Neural progenitor cell (in vitro differentiated cells): ENCODE results near the gene SYMPK. TPM values are rescaled to one million over a fixed set of nuclear protein-coding genes. Genes with fewer than 3 reads are reported as not detected.

Experiments
- DNase-seq: peaks from one replicate; pipeline ENCODE4 v3.0.0-alpha.2; 2016; ENCODE audit warnings: low spot score
- H2AFZ ChIP-seq: fragments of 200-600 bp; sonication (generic); replicated peaks from 2 replicates; pipeline ENCODE4 v1.6.1; 2016; ENCODE audit warnings: antibody characterized with exemption
- H3F3A ChIP-seq: fragments of 200-600 bp; sonication (generic); 2 replicates; pipeline ENCODE4 v1.6.1; 2016; ENCODE audit warnings: antibody characterized with exemption, low read depth
- H3K27ac ChIP-seq: fragments of 200-600 bp; sonication (generic); 2 replicates; pipeline ENCODE4 v1.5.1; 2016; ENCODE audit warnings: mild to moderate bottlenecking
- H3K27me3 ChIP-seq: fragments of 200-600 bp; sonication (generic); 2 replicates; pipeline ENCODE4 v1.6.1; 2016; ENCODE audit warnings: mild to moderate bottlenecking, moderate library complexity
- H3K36me3 ChIP-seq: fragments of 200-600 bp; sonication (generic); 2 replicates; pipeline ENCODE4 v1.5.1; 2016
- H3K4me1 ChIP-seq: fragments of 200-600 bp; sonication (generic); 2 replicates; pipeline ENCODE4 v1.6.1; 2016; ENCODE audit warnings: mixed run types
- H3K4me2 ChIP-seq: fragments of 200-600 bp; sonication (generic); 2 replicates; pipeline ENCODE4 v1.6.1; 2016
- H3K4me3 ChIP-seq: fragments of 200-600 bp; sonication (generic); 2 replicates; pipeline ENCODE4 v1.5.1; 2016
- H3K79me2 ChIP-seq: fragments of 200-600 bp; sonication (generic); 2 replicates; pipeline ENCODE4 v1.6.1; 2016; ENCODE audit warnings: low read depth
- H3K9ac ChIP-seq: fragments of 200-600 bp; sonication (generic); 2 replicates; pipeline ENCODE4 v1.6.1; 2016
- H3K9me3 ChIP-seq: fragments of 200-600 bp; sonication (generic); 2 replicates; pipeline ENCODE4 v1.5.1; 2016; ENCODE audit warnings: low read depth
- H4K20me1 ChIP-seq: fragments of 200-600 bp; sonication (generic); 2 replicates; pipeline ENCODE4 v1.6.1; 2016; ENCODE audit warnings: low read depth
- H3K27ac Mint-ChIP-seq: 3 replicates; pipeline ENCODE4 v1.8.0; 2021; ENCODE audit warnings: mixed read lengths
- H3K27me3 Mint-ChIP-seq: 2 replicates; pipeline ENCODE4 v1.8.0; 2022; ENCODE audit warnings: low read depth, mild to moderate bottlenecking, inconsistent platforms, moderate library complexity, mixed read lengths; ENCODE audit not compliant: insufficient read depth
- H3K36me3 Mint-ChIP-seq: 3 replicates; pipeline ENCODE4 v1.8.0; 2021; ENCODE audit warnings: mixed read lengths
- H3K4me1 Mint-ChIP-seq: 3 replicates; pipeline ENCODE4 v1.8.0; 2021; ENCODE audit warnings: mixed read lengths
- H3K4me3 Mint-ChIP-seq: 3 replicates; pipeline ENCODE4 v1.8.0; 2021; ENCODE audit warnings: mild to moderate bottlenecking, moderate library complexity, mixed read lengths
- H3K9me3 Mint-ChIP-seq: 3 replicates; pipeline ENCODE4 v1.8.0; 2020; ENCODE audit warnings: mixed read lengths
- CTCF ChIP-seq: fragments of 200-600 bp; sonication (generic); IDR thresholded peaks from 2 replicates; pipeline ENCODE4 v1.5.1; 2017; ENCODE audit warnings: antibody characterized with exemption, mild to moderate bottlenecking
- EZH2 ChIP-seq: fragments of 200-600 bp; sonication (generic); IDR thresholded peaks from 2 replicates; pipeline ENCODE4 v1.6.1; 2017; ENCODE audit warnings: antibody characterized with exemption, mild to moderate bottlenecking, moderate library complexity
- EZH2phosphoT487 ChIP-seq: fragments of 200-600 bp; sonication (generic); IDR thresholded peaks from 2 replicates; pipeline ENCODE4 v1.6.1; 2017; ENCODE audit warnings: antibody characterized with exemption
- total RNA-seq: library from RNA; depleted of rRNA; stranded (reverse); fragments of >200 nt; gene quantifications from 2 replicates; pipeline ENCODE4 v1.2.3, GENCODE V29; 2015; ENCODE audit warnings: low replicate concordance

SYMPK gene
- total RNA-seq, 1 donor from 2014 or later: 38.3 TPM

GRCh38 chr19:45778010-45778661 is 84.8 kb downstream of the SYMPK start:
- Histone ChIP-seq H3K9me3 (no peaks in the 10 kb centered on the region), H4K20me1 (peaks cover 61% of the 10 kb centered on the region), H2AFZ (no peak overlapping the region), H3F3A (peaks cover 26% of the 10 kb centered on the region), H3K36me3 (no peaks in the 10 kb centered on the region), H3K4me3 (no peak overlapping the region), H3K4me2 (no peak overlapping the region), H3K9ac (no peak overlapping the region), H3K27me3 (peaks cover 5% of the 10 kb centered on the region), H3K27ac (no peak overlapping the region), H3K4me1 (peaks cover 19% of the 10 kb centered on the region), H3K79me2 (no peaks in the 10 kb centered on the region)
- DNase-seq: no peak
- TF ChIP-seq EZH2phosphoT487: no peak
- no peak for TF ChIP-seq EZH2
- TF ChIP-seq CTCF: no peak
- Mint-ChIP-seq H3K4me1 (peaks cover 20% of the 10 kb centered on the region), H3K9me3 (no peaks in the 10 kb centered on the region), H3K27ac (no peak overlapping the region), H3K27me3 (peaks cover 14% of the 10 kb centered on the region), H3K4me3 (peak overlapping the region; percentile 81), H3K36me3 (peaks cover 20% of the 10 kb centered on the region)

- peaks cover 12% of the 10 kb centered on the region for H3K27me3 Mint-ChIP-seq
These were observed 85.5 kb downstream of the SYMPK start for GRCh38 chr19:45777395-45777961.

GRCh38 chr19:45774765-45775164 is 88.2 kb downstream of the SYMPK start:
- Histone ChIP-seq H3K4me2 (no peak overlapping the region), H3K27ac (no peak overlapping the region), H2AFZ (no peak overlapping the region), H3K9me3 (no peaks in the 10 kb centered on the region), H3K36me3 (no peaks in the 10 kb centered on the region), H3K4me1 (peaks cover 6% of the 10 kb centered on the region), H4K20me1 (peaks cover 39% of the 10 kb centered on the region), H3F3A (peaks cover 36% of the 10 kb centered on the region), H3K9ac (no peak overlapping the region), H3K79me2 (no peaks in the 10 kb centered on the region), H3K4me3 (no peak overlapping the region), H3K27me3 (peaks cover under 1% of the 10 kb centered on the region)
- Mint-ChIP-seq H3K4me1 (peaks cover 21% of the 10 kb centered on the region), H3K9me3 (no peaks in the 10 kb centered on the region), H3K36me3 (peaks cover 23% of the 10 kb centered on the region), H3K27me3 (peaks cover 19% of the 10 kb centered on the region), H3K27ac (no peak overlapping the region), H3K4me3 (no peak overlapping the region)
- TF ChIP-seq EZH2phosphoT487 (no peak), EZH2 (no peak), CTCF (no peak)
- DNase-seq: no peak

More at GRCh38 chr19:45777395-45777961, 85.5 kb downstream of the SYMPK start:
- Histone ChIP-seq H3K79me2 (no peaks in the 10 kb centered on the region), H3K4me3 (no peak overlapping the region), H4K20me1 (peaks cover 54% of the 10 kb centered on the region), H3K9ac (no peak overlapping the region), H3F3A (peaks cover 27% of the 10 kb centered on the region), H3K9me3 (no peaks in the 10 kb centered on the region), H3K4me2 (no peak overlapping the region), H2AFZ (no peak overlapping the region), H3K4me1 (peaks cover 12% of the 10 kb centered on the region), H3K27ac (no peak overlapping the region), H3K36me3 (no peaks in the 10 kb centered on the region), H3K27me3 (peaks cover 5% of the 10 kb centered on the region)
- TF ChIP-seq CTCF (no peak), EZH2 (no peak), EZH2phosphoT487 (no peak)
- H3K4me1 Mint-ChIP-seq: peaks cover 17% of the 10 kb centered on the region
- no peak overlapping the region for H3K27ac Mint-ChIP-seq
- no peaks in the 10 kb centered on the region for H3K9me3 Mint-ChIP-seq
- H3K36me3 Mint-ChIP-seq: peaks cover 20% of the 10 kb centered on the region
- DNase-seq: no peak
- peak overlapping the region; percentile 50 for H3K4me3 Mint-ChIP-seq
